Activated naive CD4-positive, alpha-beta T cell treated with anti-CD3 and anti-CD28 coated beads, Interleukin-2, amount 50 U/mL, for 24 hours (primary cell): ENCODE data around the gene MLEC.

Experiments used
- H3K27ac Mint-ChIP-seq: one replicate; pipeline ENCODE4 v1.8.0; 2021; ENCODE audit warnings: mild to moderate bottlenecking, mixed read lengths
- H3K27me3 Mint-ChIP-seq: one replicate; pipeline ENCODE4 v1.8.0; 2021; ENCODE audit warnings: mixed read lengths
- H3K36me3 Mint-ChIP-seq: one replicate; pipeline ENCODE4 v1.8.0; 2021; ENCODE audit warnings: mixed read lengths
- H3K4me1 Mint-ChIP-seq: one replicate; pipeline ENCODE4 v1.8.0; 2021; ENCODE audit warnings: mixed read lengths
- H3K4me3 Mint-ChIP-seq: one replicate; pipeline ENCODE4 v1.8.0; 2021; ENCODE audit warnings: mild to moderate bottlenecking, mixed read lengths
- H3K9me3 Mint-ChIP-seq: one replicate; pipeline ENCODE4 v1.8.0; 2021; ENCODE audit warnings: mixed read lengths

The MLEC gene

GRCh38 chr12:120737557-120738251, 50.8 kb downstream of the MLEC start:
- H3K4me3 Mint-ChIP-seq = no peak overlapping the region
- no peaks in the 10 kb centered on the region for H3K4me1 Mint-ChIP-seq
- no peak overlapping the region for H3K27ac Mint-ChIP-seq
- H3K36me3 Mint-ChIP-seq = peaks cover 1% of the 10 kb centered on the region
- H3K27me3 Mint-ChIP-seq = no peaks in the 10 kb centered on the region
- no peaks in the 10 kb centered on the region for H3K9me3 Mint-ChIP-seq

- H3K27me3 Mint-ChIP-seq = no peaks in the 10 kb centered on the region
- no peak overlapping the region for H3K4me3 Mint-ChIP-seq
- no peak overlapping the region for H3K27ac Mint-ChIP-seq
- peaks cover 1% of the 10 kb centered on the region for H3K36me3 Mint-ChIP-seq
- H3K4me1 Mint-ChIP-seq = no peaks in the 10 kb centered on the region
- no peaks in the 10 kb centered on the region for H3K9me3 Mint-ChIP-seq
These were observed 51.5 kb downstream of the MLEC start for GRCh38 chr12:120738252-120739030.

- Mint-ChIP-seq H3K9me3 (no peaks in the 10 kb centered on the region), H3K27ac (no peak overlapping the region), H3K4me3 (no peak overlapping the region), H3K27me3 (no peaks in the 10 kb centered on the region), H3K4me1 (no peaks in the 10 kb centered on the region), H3K36me3 (no peaks in the 10 kb centered on the region)
These were observed 52.2 kb downstream of the MLEC start for GRCh38 chr12:120739031-120739762.

- Mint-ChIP-seq H3K36me3 (no peaks in the 10 kb centered on the region), H3K27me3 (no peaks in the 10 kb centered on the region), H3K4me1 (no peaks in the 10 kb centered on the region), H3K4me3 (no peak overlapping the region), H3K9me3 (no peaks in the 10 kb centered on the region), H3K27ac (no peak overlapping the region)
These were observed 53.1 kb downstream of the MLEC start for GRCh38 chr12:120739821-120740613.

DNA sequence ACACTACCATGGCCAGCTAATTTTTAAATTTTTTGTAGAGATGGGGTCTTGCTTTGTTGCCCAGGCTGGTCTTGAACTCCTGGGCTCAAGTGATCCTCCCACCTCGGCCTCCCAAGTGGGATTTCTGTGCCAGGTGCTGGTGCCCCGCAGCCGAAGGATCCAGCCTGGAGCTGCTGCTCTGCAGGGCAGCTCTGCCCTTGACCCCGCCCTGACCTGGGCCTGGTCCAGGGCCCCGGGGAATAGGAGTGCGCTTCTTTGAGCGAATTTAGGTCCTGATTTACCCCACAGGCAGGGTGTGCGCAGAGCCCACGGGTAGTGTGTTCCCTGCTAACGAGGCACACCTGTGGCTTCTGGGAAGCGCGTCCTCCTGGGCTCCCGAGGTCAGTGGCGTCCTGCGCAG, 53.9 kb downstream of the MLEC start:
- no peak overlapping the region for H3K27ac Mint-ChIP-seq

DNA sequence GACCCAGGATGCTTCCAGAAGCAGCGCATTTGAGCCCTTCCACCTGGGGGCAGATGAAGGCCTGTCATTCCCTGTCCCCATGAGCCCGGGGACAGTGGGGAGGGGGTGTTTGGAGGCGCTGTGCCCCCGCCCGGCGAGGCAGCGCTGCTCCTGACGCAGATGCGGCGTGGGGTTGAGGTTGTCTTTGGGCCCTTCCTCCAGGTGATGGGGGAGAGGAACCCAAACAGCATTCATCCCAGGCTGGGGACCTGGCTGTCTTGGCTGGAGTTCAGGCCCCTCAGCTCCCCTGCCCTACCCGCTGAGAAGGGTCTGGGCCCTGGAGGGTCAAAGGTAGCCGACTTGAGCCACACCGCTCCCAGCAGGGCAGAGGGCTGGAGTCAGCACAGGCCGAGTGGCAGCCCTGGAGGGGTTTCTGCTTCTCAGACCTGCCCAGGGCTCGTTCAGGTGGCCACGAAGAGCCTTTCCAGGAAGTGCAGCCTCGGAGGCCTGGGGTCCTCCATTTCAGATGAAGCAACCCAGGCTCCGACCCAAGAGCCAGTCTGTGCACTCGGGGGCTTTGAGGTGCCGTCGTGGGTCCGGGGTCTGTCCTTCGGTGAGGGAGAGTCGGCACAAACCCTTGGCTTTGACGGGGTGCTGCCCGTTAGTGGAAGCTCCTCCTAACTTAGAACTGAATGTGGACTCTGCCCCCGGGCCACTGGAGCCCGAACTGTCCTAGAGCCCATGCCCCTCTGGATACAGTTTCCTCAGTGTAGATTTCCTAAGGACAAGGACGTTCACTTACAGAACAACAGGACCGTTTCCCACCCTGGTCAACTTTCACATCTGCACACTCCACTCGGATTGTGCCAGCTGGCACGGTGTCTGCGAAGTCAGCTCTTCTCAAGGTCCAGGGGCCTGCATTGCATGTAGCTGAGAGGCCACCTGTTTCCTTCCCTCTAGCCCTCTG, 54.8 kb downstream of the MLEC start:
- Mint-ChIP-seq H3K4me1 (no peaks in the 10 kb centered on the region), H3K27me3 (no peaks in the 10 kb centered on the region), H3K4me3 (no peak overlapping the region), H3K36me3 (no peaks in the 10 kb centered on the region), H3K9me3 (no peaks in the 10 kb centered on the region), H3K27ac (no peak overlapping the region)

More for the DNA sequence above, 53.9 kb downstream of the MLEC start:
- Mint-ChIP-seq H3K4me3 (no peak overlapping the region), H3K4me1 (no peaks in the 10 kb centered on the region), H3K27me3 (no peaks in the 10 kb centered on the region), H3K36me3 (no peaks in the 10 kb centered on the region), H3K9me3 (no peaks in the 10 kb centered on the region)

DNA sequence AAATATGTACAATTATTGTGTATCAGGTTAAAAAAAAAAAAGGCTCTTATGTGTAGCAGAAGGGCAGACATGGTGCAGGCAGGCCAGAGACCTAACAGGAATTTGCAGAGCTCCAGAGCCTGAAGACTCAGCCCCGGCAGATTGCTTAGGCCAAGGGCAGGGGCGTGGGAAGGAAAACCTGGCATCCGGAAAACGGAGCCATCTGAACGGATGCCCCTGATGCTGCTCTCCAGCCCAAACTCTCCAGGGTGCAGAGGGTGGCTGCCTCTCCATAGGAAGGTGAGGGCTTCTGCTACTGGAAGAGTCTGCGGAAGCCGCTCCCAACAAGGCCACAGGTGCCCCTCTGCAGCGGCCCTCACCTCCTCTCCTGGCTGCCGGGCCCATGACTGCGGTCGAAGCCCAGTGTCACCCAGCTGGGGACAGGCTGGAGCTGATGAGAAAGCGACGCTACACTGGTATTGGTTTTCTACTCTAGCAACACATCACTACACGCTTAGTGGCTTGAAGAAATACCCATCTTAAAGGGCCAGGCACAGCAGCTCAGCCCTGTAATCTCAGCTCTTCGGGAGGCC, 58.1 kb downstream of the MLEC start:
- Mint-ChIP-seq H3K4me1 (no peaks in the 10 kb centered on the region), H3K4me3 (no peak overlapping the region), H3K9me3 (no peaks in the 10 kb centered on the region), H3K27me3 (no peaks in the 10 kb centered on the region), H3K27ac (no peak overlapping the region), H3K36me3 (no peaks in the 10 kb centered on the region)

DNA sequence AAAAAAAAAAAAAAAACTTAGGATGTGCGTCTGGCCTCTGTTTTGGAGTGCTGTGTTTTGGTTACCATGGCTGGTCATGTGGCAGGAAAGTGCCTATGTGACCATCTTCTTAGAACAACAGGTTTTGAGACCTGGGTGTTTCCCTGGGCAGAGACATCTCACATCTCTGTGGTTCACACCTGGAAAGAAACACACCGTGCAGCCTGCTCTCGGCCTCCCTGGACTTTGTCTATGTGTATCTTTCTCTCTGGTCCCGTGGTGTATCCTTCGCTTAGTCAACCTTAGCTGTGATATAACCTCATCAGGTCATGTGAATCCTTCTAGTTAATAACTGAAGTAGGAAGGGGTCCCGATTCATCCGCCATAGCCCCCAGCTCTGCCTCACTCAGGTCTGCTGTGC, 61.3 kb downstream of the MLEC start:
- Mint-ChIP-seq H3K27ac (no peak overlapping the region), H3K4me3 (no peak overlapping the region), H3K4me1 (no peaks in the 10 kb centered on the region), H3K36me3 (no peaks in the 10 kb centered on the region), H3K27me3 (no peaks in the 10 kb centered on the region), H3K9me3 (no peaks in the 10 kb centered on the region)

GRCh38 chr12:120749256-120749655, 62.3 kb downstream of the MLEC start:
- Mint-ChIP-seq H3K27ac (peak overlapping the region; percentile 83), H3K36me3 (no peaks in the 10 kb centered on the region), H3K4me3 (no peak overlapping the region), H3K27me3 (no peaks in the 10 kb centered on the region), H3K9me3 (no peaks in the 10 kb centered on the region), H3K4me1 (no peaks in the 10 kb centered on the region)

GRCh38 chr12:120750806-120751205, 63.9 kb downstream of the MLEC start:
- no peaks in the 10 kb centered on the region for H3K4me1 Mint-ChIP-seq
- H3K36me3 Mint-ChIP-seq = no peaks in the 10 kb centered on the region
- H3K4me3 Mint-ChIP-seq = no peak overlapping the region
- H3K27me3 Mint-ChIP-seq = no peaks in the 10 kb centered on the region
- no peaks in the 10 kb centered on the region for H3K9me3 Mint-ChIP-seq
- no peak overlapping the region for H3K27ac Mint-ChIP-seq

DNA sequence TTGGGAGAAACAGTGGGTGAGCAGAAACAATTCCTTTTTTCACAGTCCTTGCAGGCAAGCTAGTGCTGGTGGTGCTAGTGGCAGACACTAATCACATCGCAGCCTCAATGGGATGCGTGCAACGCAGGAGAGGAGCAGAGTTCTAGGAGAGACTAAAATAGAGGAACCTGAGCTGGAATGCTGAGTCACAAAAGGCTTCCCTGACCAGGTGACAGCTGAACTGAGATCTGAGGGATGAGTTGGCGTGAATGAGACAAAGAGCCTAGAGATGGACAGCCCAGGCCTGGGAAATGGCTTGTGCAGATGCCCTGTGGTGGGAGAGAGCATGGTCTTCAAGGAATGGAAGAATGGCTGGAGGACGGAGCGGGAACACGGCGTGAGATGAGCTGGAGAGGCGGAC, 64.4 kb downstream of the MLEC start:
- Mint-ChIP-seq H3K4me3 (no peak overlapping the region), H3K36me3 (no peaks in the 10 kb centered on the region), H3K27ac (no peak overlapping the region), H3K27me3 (no peaks in the 10 kb centered on the region), H3K9me3 (no peaks in the 10 kb centered on the region), H3K4me1 (no peaks in the 10 kb centered on the region)
